ENCODE results near the gene PPP1R15B. TPM values are rescaled to one million over a fixed set of nuclear protein-coding genes. Genes with fewer than 3 reads are reported as not detected.
A peak's percentile ranks its signal among the peaks of the same experiment; 100 is the strongest.

The PPP1R15B gene
- total RNA-seq, 1 donor from 2014 or later, result 43.2 TPM

DNA sequence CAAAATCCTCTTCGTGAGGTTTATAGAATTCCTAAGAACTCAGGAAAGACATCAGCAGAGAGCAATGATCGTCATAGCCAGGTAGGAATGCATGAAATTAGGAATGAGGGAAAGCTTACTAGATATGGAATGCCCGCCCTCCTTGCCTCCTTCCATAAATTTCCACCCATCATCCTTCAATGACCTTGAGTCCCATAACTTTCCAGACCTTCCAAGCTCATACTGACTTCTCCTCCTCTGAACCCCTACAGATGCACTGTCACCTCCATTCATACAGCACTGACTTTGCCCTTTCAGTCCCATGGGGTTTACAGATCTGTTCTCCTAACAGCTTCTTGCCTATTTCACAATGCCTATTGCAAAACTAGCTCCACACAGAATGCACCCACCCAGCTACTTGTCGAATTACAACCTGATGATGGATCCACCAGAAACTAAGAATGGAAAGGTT, 23.8 kb upstream of the PPP1R15B start:
- H3K27ac Mint-ChIP-seq (ENCODE audit: unreplicated experiment), result peak overlapping the region; percentile 88
- DNase-seq (ENCODE audit: low spot score), result no peak
- H3K4me1 Mint-ChIP-seq (ENCODE audit: unreplicated experiment), result peaks cover 38% of the 10 kb centered on the region

DNA sequence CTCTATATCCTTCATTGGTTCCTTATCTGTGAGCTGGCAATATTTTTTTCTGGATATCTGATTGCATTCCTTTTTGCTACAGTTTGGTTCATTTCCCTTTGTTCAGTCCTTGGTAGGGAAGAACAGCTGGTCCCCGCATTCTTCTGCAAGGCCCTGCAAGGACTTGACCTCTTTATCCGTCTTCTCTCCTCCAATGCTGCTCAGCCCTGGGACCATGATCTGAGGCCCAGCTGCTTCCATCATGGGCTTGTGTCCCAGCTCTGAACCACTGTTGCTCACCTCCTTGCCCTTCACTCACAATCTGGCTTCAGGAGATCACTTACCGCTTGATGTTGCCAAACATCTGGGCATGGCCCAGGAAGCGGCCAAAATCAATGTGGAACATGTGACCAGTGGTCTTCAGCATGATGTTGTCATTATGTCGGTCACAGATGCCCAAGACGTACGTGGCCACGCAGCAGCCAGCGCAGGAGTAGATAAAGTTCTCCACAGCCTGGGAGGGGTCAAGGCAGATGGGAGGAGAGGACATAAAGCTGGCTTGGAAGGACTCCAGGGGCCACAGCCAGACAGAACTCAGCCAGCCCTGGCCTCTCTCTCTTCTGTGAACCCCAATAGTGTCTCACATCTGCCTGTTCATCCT, 22.6 kb upstream of the PPP1R15B start:
- no peaks in the 10 kb centered on the region for H3K9me3 Mint-ChIP-seq (ENCODE audit: unreplicated experiment)
- TF ChIP-seq, protein P1, sequence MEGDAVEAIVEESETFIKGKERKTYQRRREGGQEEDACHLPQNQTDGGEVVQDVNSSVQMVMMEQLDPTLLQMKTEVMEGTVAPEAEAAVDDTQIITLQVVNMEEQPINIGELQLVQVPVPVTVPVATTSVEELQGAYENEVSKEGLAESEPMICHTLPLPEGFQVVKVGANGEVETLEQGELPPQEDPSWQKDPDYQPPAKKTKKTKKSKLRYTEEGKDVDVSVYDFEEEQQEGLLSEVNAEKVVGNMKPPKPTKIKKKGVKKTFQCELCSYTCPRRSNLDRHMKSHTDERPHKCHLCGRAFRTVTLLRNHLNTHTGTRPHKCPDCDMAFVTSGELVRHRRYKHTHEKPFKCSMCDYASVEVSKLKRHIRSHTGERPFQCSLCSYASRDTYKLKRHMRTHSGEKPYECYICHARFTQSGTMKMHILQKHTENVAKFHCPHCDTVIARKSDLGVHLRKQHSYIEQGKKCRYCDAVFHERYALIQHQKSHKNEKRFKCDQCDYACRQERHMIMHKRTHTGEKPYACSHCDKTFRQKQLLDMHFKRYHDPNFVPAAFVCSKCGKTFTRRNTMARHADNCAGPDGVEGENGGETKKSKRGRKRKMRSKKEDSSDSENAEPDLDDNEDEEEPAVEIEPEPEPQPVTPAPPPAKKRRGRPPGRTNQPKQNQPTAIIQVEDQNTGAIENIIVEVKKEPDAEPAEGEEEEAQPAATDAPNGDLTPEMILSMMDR (IDR thresholded peaks at IDR 0.05; ENCODE audit: unreplicated experiment), result no peak
- no peak for DNase-seq (ENCODE audit: low spot score)
- H3K4me3 Mint-ChIP-seq (ENCODE audit: unreplicated experiment), result peak overlapping the region; percentile 73
- peaks cover 15% of the 10 kb centered on the region for H3K27me3 Mint-ChIP-seq (ENCODE audit: unreplicated experiment)
- H3K36me3 Mint-ChIP-seq (ENCODE audit: low read depth, unreplicated experiment), result peaks cover 83% of the 10 kb centered on the region
- H3K27ac Mint-ChIP-seq (ENCODE audit: unreplicated experiment), result peak overlapping the region; percentile 67
- peaks cover 29% of the 10 kb centered on the region for H3K4me1 Mint-ChIP-seq (ENCODE audit: unreplicated experiment)

More for the DNA sequence above, 23.8 kb upstream of the PPP1R15B start:
- Mint-ChIP-seq H3K36me3 (ENCODE audit: low read depth, unreplicated experiment) (peaks cover 84% of the 10 kb centered on the region), H3K9me3 (ENCODE audit: unreplicated experiment) (no peaks in the 10 kb centered on the region), H3K27me3 (ENCODE audit: unreplicated experiment) (peaks cover 14% of the 10 kb centered on the region), H3K4me3 (ENCODE audit: unreplicated experiment) (peak overlapping the region; percentile 86)
- TF ChIP-seq, protein P1 (IDR thresholded peaks at IDR 0.05; ENCODE audit: unreplicated experiment), result no peak

DNA sequence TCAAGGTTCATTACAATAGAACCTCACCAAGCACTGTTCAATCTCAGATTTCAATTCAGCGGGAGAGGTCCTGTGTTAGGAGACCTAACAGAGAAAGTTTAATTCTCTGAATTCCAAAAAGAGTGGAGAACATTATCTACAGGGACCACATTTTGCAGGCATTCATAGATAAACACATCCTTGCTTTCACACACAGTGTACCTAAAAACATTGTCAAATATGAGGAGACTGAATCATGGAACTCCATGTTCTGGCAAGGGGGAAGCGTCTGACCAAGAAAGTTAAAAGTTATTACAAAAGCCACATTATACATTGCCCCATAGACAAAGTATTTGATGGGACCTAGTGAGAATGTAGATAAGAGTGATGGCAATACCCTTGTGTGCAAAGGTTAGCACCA, 21.1 kb upstream of the PPP1R15B start:
- H3K4me3 Mint-ChIP-seq (ENCODE audit: unreplicated experiment), result peak overlapping the region; percentile 7
- no peak overlapping the region for H3K27ac Mint-ChIP-seq (ENCODE audit: unreplicated experiment)
- H3K36me3 Mint-ChIP-seq (ENCODE audit: low read depth, unreplicated experiment), result peaks cover 80% of the 10 kb centered on the region
- peaks cover 28% of the 10 kb centered on the region for H3K4me1 Mint-ChIP-seq (ENCODE audit: unreplicated experiment)
- no peaks in the 10 kb centered on the region for H3K9me3 Mint-ChIP-seq (ENCODE audit: unreplicated experiment)
- TF ChIP-seq, protein P1 (IDR thresholded peaks at IDR 0.05; ENCODE audit: unreplicated experiment), result no peak
- H3K27me3 Mint-ChIP-seq (ENCODE audit: unreplicated experiment), result peaks cover 15% of the 10 kb centered on the region
- DNase-seq (ENCODE audit: low spot score), result no peak

DNA sequence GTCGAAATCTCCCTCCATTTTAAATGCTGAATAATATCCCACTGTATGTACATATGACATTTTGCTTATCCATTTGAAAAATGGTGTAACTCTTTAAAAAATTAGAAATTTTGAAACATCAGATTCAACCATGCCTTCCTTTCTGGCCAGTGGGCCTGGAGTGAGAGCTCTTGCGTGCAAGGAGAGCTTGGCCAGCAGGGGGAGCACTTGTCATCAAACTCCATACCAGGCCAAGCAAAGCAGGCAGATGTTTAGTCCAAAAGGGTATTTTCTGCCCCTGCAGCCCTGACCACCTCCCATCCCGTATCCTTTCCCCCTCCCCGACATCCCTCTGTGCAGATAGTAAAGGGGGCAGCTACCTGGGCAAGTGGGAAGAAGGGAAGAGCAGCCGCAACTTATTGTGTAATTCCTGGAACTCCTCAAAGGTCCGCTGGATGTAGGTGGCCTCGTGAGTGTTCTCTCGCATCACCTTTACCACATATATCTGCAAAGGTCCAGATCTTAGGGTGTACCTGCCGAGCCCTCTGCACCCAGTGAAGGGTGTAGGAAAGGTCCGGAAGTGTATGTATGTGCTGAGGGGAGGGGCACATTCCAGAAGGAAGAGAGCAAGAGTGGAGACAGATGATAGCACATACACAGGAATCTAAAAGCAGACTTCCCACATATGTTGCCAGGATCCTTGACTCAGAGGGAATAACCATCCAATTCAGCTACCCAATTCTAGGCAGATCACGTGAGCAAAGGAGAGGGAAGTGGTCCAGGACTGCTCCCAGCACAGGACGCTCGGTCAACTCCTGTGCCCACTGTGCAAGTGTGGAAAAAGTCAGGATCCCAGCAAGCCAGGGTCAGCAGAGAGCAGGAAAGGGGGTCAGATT, 19.9 kb upstream of the PPP1R15B start:
- peaks cover 80% of the 10 kb centered on the region for H3K36me3 Mint-ChIP-seq (ENCODE audit: low read depth, unreplicated experiment)
- H3K9me3 Mint-ChIP-seq (ENCODE audit: unreplicated experiment), result no peaks in the 10 kb centered on the region
- TF ChIP-seq, protein P1 (IDR thresholded peaks at IDR 0.05; ENCODE audit: unreplicated experiment), result peak; percentile 81
- H3K27ac Mint-ChIP-seq (ENCODE audit: unreplicated experiment), result peak overlapping the region; percentile 83
- peaks cover 28% of the 10 kb centered on the region for H3K4me1 Mint-ChIP-seq (ENCODE audit: unreplicated experiment)
- peaks cover 13% of the 10 kb centered on the region for H3K27me3 Mint-ChIP-seq (ENCODE audit: unreplicated experiment)
- peak overlapping the region; percentile 37 for H3K4me3 Mint-ChIP-seq (ENCODE audit: unreplicated experiment)
- DNase-seq (ENCODE audit: low spot score), result peak; percentile 79

Data from endothelial cell (in vitro differentiated cells).